ENCODE measurements around the gene KIFC1.

DNA sequence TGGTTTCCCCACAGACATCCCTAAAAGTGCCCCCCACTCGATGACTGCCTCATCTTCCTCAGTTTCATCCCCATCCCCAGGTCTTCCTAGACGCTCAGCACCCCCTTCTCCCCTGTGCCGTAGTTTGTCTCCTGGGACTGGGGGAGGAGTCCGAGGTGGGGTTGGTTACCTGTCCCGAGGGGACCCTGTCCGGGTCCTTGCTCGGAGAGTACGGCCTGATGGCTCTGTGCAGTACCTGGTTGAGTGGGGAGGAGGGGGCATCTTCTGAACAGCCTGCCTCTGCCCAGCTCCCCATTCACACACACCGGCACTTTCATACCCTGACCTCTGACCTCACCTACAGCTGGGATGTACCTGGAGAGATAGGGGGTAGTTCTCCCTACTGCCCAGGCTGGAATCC is 24.2 kb downstream of the KIFC1 start:
- TF ChIP-seq POLR2A (IDR thresholded peaks at IDR 0.05) = no peak
- TF ChIP-seq, protein P1, sequence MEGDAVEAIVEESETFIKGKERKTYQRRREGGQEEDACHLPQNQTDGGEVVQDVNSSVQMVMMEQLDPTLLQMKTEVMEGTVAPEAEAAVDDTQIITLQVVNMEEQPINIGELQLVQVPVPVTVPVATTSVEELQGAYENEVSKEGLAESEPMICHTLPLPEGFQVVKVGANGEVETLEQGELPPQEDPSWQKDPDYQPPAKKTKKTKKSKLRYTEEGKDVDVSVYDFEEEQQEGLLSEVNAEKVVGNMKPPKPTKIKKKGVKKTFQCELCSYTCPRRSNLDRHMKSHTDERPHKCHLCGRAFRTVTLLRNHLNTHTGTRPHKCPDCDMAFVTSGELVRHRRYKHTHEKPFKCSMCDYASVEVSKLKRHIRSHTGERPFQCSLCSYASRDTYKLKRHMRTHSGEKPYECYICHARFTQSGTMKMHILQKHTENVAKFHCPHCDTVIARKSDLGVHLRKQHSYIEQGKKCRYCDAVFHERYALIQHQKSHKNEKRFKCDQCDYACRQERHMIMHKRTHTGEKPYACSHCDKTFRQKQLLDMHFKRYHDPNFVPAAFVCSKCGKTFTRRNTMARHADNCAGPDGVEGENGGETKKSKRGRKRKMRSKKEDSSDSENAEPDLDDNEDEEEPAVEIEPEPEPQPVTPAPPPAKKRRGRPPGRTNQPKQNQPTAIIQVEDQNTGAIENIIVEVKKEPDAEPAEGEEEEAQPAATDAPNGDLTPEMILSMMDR (IDR thresholded peaks at IDR 0.05) = no peak
